ENCODE data around the gene ADAM12. TPM values are rescaled to one million over a fixed set of nuclear protein-coding genes. Genes with fewer than 3 reads are reported as not detected.

The ADAM12 gene
- total and polyA plus RNA-seq, 2 donors (not counting 3 experiments of a cell fraction or from before 2014, with no cell fraction given), result 0.22 to 0.33 TPM

- Histone ChIP-seq H3K27ac (ENCODE audit: insufficient read depth, low read depth, low read length) (no peak overlapping the region), H3K4me1 (ENCODE audit: control insufficient read depth, extremely low read depth, insufficient read depth, low read length) (no peaks in the 10 kb centered on the region), H3K9ac (replicated peaks; ENCODE audit: extremely low read depth, insufficient read depth, low read length) (no peak overlapping the region), H3K4me2 (ENCODE audit: insufficient read depth, low read length) (no peak overlapping the region), H3K9me3 (replicated peaks; ENCODE audit: control insufficient read depth, insufficient read depth, low read length) (no peaks in the 10 kb centered on the region), H3K79me2 (ENCODE audit: control insufficient read depth, insufficient read depth, low read length) (no peaks in the 10 kb centered on the region), H3K4me3 (replicated peaks in 1 of 3; ENCODE audit: insufficient read depth in 1 of 3, low read depth in 1 of 3, low read length in 3 of 3) (no peak overlapping the region), H3K27me3 (ENCODE audit: control insufficient read depth in 2 of 2, insufficient read depth in 2 of 2, low read length in 2 of 2) (no peaks in the 10 kb centered on the region), H3K36me3 (ENCODE audit: control insufficient read depth in 2 of 2, extremely low read depth in 1 of 2, insufficient read depth in 2 of 2, low read length in 2 of 2) (no peaks in the 10 kb centered on the region), H4K20me1 (replicated peaks; ENCODE audit: control insufficient read depth, extremely low read depth, insufficient read depth, low read length) (no peaks in the 10 kb centered on the region), H3K9me1 (replicated peaks; ENCODE audit: control insufficient read depth, extremely low read depth, insufficient read depth, low read length) (no peaks in the 10 kb centered on the region), H2AFZ (ENCODE audit: low read depth, low read length) (no peak overlapping the region)
- no peak for FAIRE-seq
- no TSS peak for BruUV-seq (replicated peaks)
- ChIA-PET CTCF (interaction anchor here (1.0 kb wide), 1 partner anchor 9 kb away, joined by 5 read pairs; no protein-coding TSS in a partner anchor), POLR2A (no interaction called here)
- intact Hi-C loops (cut with micrococcal nuclease), result no loop called here
- DNase-seq (ENCODE audit: low read depth, low spot score), result no peak
- dilution Hi-C loops (cut with MboI; ENCODE audit: extremely low pct_ligation_motif_present, low sequenced_read_pairs), result no loop called here
- TF ChIP-seq MYC (IDR thresholded peaks at IDR 0.05; ENCODE audit: low read depth, low read length), result no peak
- no peak for TF ChIP-seq JUN (IDR thresholded peaks at IDR 0.05; ENCODE audit: borderline replicate concordance, insufficient read depth, insufficient read length, low read depth)
- TF ChIP-seq MAX (IDR thresholded peaks at IDR 0.05; ENCODE audit: insufficient read depth, insufficient read length), result no peak
- TF ChIP-seq CTCF (IDR thresholded peaks at IDR 0.05; ENCODE audit: extremely low read depth in 1 of 2, insufficient read depth in 1 of 2, low read depth in 1 of 2, low read length in 2 of 2), result no peak
- no peak for TF ChIP-seq EZH2 (IDR thresholded peaks at IDR 0.05; ENCODE audit: borderline replicate concordance, low read depth, low read length, severe bottlenecking)
- TF ChIP-seq POLR2A (IDR thresholded peaks at IDR 0.05; ENCODE audit: low read depth, low read length), result no peak
- TF ChIP-seq FOS (IDR thresholded peaks at IDR 0.05; ENCODE audit: borderline replicate concordance, insufficient read depth, low read length), result no peak
- no peak for TF ChIP-seq POLR2AphosphoS5 (IDR thresholded peaks at IDR 0.05; ENCODE audit: insufficient read depth, low read depth, low read length)
- no peak for TF ChIP-seq GATA2 (IDR thresholded peaks at IDR 0.05; ENCODE audit: insufficient read depth, insufficient read length, low read depth, low read length)
Measured at GRCh38 chr10:126021833-126022500, 366.3 kb downstream of the ADAM12 start.
